CD8-positive, alpha-beta memory T cell (primary cell): ENCODE results near the gene GBA3. TPM values are rescaled to one million over a fixed set of nuclear protein-coding genes. Genes with fewer than 3 reads are reported as not detected.
A peak's percentile ranks its signal among the peaks of the same experiment; 100 is the strongest.

Source experiments
- CTCF ChIA-PET: fragments of 350-600 bp; sonication (Branson Sonifier 250); formaldehyde crosslinking; loops from one replicate; lab custom pipeline; 2021; ENCODE audit warnings: antibody characterized with exemption; lab: Charles Lee
- POLR2A ChIA-PET: fragments of 350-600 bp; sonication (Branson Sonifier 250); formaldehyde crosslinking; loops from one replicate; lab custom pipeline; 2021; ENCODE audit warnings: antibody characterized with exemption; lab: Charles Lee
- DNase-seq, 5 donors: peaks; one replicate each; pipeline versions ENCODE4 v3.0.0 to v3.0.0-alpha.2; 2020 to 2022; ENCODE audit warnings: mixed read lengths in 1 of 5
- H3K27ac ChIP-seq: one replicate; pipeline ENCODE4 v1.7.0; 2013; ENCODE audit warnings: low read depth, mild to moderate bottlenecking, low read length, moderate library complexity
- H3K27me3 ChIP-seq: 2 replicates; pipeline ENCODE4 v1.7.0; 2013; ENCODE audit warnings: low read length, mild to moderate bottlenecking; ENCODE audit not compliant: insufficient read depth, poor library complexity, severe bottlenecking
- H3K36me3 ChIP-seq: 2 replicates; pipeline ENCODE4 v1.7.0; 2013; ENCODE audit warnings: mild to moderate bottlenecking, low read length, moderate library complexity; ENCODE audit not compliant: insufficient read depth
- H3K4me1 ChIP-seq: 2 replicates; pipeline ENCODE4 v1.7.0; 2013; ENCODE audit warnings: mild to moderate bottlenecking, low read length, moderate library complexity; ENCODE audit not compliant: insufficient read depth
- H3K4me3 ChIP-seq: 2 replicates; pipeline ENCODE4 v1.7.0; 2013; ENCODE audit warnings: mild to moderate bottlenecking, low read length
- H3K9me3 ChIP-seq: 2 replicates; pipeline ENCODE4 v1.7.0; 2013; ENCODE audit warnings: mild to moderate bottlenecking, low read length
- H3K27ac Mint-ChIP-seq, 8 donors: one replicate each; pipeline ENCODE4 v1.8.0; 2020 to 2021; ENCODE audit warnings: mixed read lengths in 8 of 8, mild to moderate bottlenecking in 6 of 8, inconsistent platforms in 3 of 8, moderate library complexity in 3 of 8
- H3K27me3 Mint-ChIP-seq, 2 donors: one replicate each; pipeline ENCODE4 v1.8.0; 2020 to 2021; ENCODE audit warnings: mixed read lengths in 2 of 2, mild to moderate bottlenecking in 1 of 2, moderate library complexity in 1 of 2
- H3K36me3 Mint-ChIP-seq, 3 donors: one replicate each; pipeline ENCODE4 v1.8.0; 2020 to 2021; ENCODE audit warnings: mixed read lengths in 3 of 3, inconsistent platforms in 1 of 3, mild to moderate bottlenecking in 1 of 3
- H3K4me1 Mint-ChIP-seq, 3 donors: one replicate each; pipeline ENCODE4 v1.8.0; 2020 to 2021; ENCODE audit warnings: mixed read lengths in 3 of 3, inconsistent platforms in 1 of 3, mild to moderate bottlenecking in 1 of 3
- H3K4me3 Mint-ChIP-seq, 7 donors: one replicate each; pipeline ENCODE4 v1.8.0; 2020 to 2021; ENCODE audit warnings: mixed read lengths in 7 of 7, mild to moderate bottlenecking in 6 of 7, moderate library complexity in 4 of 7, inconsistent platforms in 2 of 7
- H3K9me3 Mint-ChIP-seq, 5 donors: one replicate each; pipeline ENCODE4 v1.8.0; 2020 to 2022; ENCODE audit warnings: mixed read lengths in 5 of 5, mild to moderate bottlenecking in 3 of 5, moderate library complexity in 2 of 5, inconsistent platforms in 1 of 5
- polyA plus RNA-seq: library from polyadenylated mRNA; unstranded; fragments of 300-500 nt; fragmentation: Illumina TruSeq; gene quantifications from one replicate; pipeline ENCODE4 v1.2.3, GENCODE V29; 2021
- total RNA-seq, 2 experiments: library from RNA; stranded (reverse); gene quantifications; one replicate each; pipeline ENCODE4 v1.2.3, GENCODE V29; 2021

The GBA3 gene
- total and polyA plus RNA-seq, 3 experiments from 2014 or later = not detected

DNA sequence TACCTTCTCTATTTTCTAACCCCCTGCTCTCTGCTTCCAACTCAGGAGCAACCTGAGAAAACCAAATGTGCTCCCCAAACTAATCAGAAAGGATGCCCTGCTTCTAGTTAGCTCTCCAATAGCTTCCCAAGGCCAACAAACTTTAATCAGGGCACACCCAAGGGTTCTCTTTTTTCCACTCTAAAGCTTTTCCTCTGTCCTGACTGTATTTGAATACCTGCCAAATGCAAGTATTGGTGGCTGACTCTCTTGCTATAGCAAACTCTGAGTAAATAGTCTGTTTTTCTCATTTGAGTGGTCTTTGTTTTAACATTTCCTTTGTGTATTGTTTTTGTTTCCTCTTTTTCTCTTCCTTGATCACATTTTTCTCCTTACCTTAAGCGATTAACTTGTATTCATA, 52.5 kb downstream of the GBA3 start:
- no peak for DNase-seq
- no peaks in the 10 kb centered on the region for H3K9me3 ChIP-seq
- Mint-ChIP-seq H3K27ac (no peak overlapping the region), H3K4me3 (no peak overlapping the region), H3K36me3 (no peaks in the 10 kb centered on the region), H3K4me1 (no peaks in the 10 kb centered on the region), H3K9me3 (peaks cover 3 to 19% (median 12%) of the 10 kb centered on the region in 5 donors), H3K27me3 (no peaks in the 10 kb centered on the region)
- H3K27ac ChIP-seq = no peak overlapping the region
- H3K27me3 ChIP-seq = no peaks in the 10 kb centered on the region
- ChIA-PET CTCF (no interaction called here), POLR2A (no interaction called here)
- no peaks in the 10 kb centered on the region for H3K4me1 ChIP-seq
- H3K4me3 ChIP-seq = no peak overlapping the region
- no peaks in the 10 kb centered on the region for H3K36me3 ChIP-seq

DNA sequence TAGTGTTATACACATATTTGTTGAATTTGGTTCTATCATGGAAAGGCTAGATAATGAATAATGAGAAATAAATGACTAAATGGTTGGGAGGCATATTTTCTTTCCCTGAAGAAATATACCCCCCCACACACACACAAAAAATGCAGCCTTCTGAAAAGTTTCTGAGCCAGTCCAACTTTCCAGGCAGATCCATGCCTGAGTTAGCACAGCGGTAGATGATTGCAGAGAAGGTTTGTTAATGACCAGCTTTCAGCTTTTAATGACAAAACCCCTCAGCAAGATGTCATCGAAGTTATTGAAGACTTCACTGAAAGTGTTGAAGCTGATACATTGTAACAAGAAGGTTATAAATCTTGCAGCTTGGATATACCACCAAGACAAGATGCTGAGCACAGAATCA, 61.4 kb downstream of the GBA3 start:
- Mint-ChIP-seq H3K36me3 (no peaks in the 10 kb centered on the region), H3K27ac (no peak overlapping the region), H3K9me3 (peaks cover 1 to 12% (median 3%) of the 10 kb centered on the region in 5 donors), H3K4me3 (no peak overlapping the region), H3K27me3 (no peaks in the 10 kb centered on the region), H3K4me1 (no peaks in the 10 kb centered on the region)
- no peak overlapping the region for H3K4me3 ChIP-seq
- DNase-seq = no peak
- no peak overlapping the region for H3K27ac ChIP-seq
- no peaks in the 10 kb centered on the region for H3K9me3 ChIP-seq
- CTCF ChIA-PET = no interaction called here
- no peaks in the 10 kb centered on the region for H3K36me3 ChIP-seq
- POLR2A ChIA-PET = no interaction called here
- no peaks in the 10 kb centered on the region for H3K4me1 ChIP-seq
- no peaks in the 10 kb centered on the region for H3K27me3 ChIP-seq

DNA sequence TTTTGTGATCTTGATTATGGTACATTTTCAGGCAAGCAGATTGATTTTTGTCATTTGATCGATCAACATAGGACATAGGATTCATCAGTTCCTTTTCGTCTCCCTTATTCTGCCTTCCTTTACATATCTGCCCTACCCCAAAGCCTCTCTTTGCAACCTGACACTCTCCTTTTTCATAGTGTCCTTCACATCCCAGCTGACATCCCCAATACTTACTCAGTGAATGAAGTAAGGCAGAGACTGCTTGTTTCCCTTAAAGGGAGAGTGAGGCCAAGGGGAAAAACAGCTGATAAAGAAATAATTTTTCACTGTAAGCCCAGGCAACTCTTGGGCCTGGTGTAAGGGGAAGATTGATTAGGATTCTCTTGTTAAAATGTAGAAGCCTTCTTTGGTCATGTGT, 69.8 kb downstream of the GBA3 start:
- H3K27ac ChIP-seq = no peak overlapping the region
- Mint-ChIP-seq H3K36me3 (no peaks in the 10 kb centered on the region), H3K27me3 (no peaks in the 10 kb centered on the region), H3K4me1 (no peaks in the 10 kb centered on the region), H3K4me3 (no peak overlapping the region), H3K9me3 (peaks cover 3 to 20% (median 8%) of the 10 kb centered on the region in 5 donors), H3K27ac (peak overlapping the region in 1 of 8 donors; percentile 51)
- no peaks in the 10 kb centered on the region for H3K27me3 ChIP-seq
- H3K36me3 ChIP-seq = no peaks in the 10 kb centered on the region
- no peaks in the 10 kb centered on the region for H3K4me1 ChIP-seq
- no peak for DNase-seq
- ChIA-PET CTCF (no interaction called here), POLR2A (no interaction called here)
- H3K9me3 ChIP-seq = no peaks in the 10 kb centered on the region
- H3K4me3 ChIP-seq = no peak overlapping the region

- H3K27me3 Mint-ChIP-seq = no peaks in the 10 kb centered on the region
- Histone ChIP-seq H3K27ac (no peak overlapping the region), H3K4me3 (no peak overlapping the region), H3K36me3 (no peaks in the 10 kb centered on the region), H3K9me3 (no peaks in the 10 kb centered on the region), H3K27me3 (no peaks in the 10 kb centered on the region), H3K4me1 (no peaks in the 10 kb centered on the region)
- H3K27ac Mint-ChIP-seq = peak overlapping the region in 1 of 8 donors; percentile 36
- POLR2A ChIA-PET = no interaction called here
- DNase-seq = no peak
- H3K4me1 Mint-ChIP-seq = no peaks in the 10 kb centered on the region
- peak overlapping the region in 1 of 7 donors; percentile 56 for H3K4me3 Mint-ChIP-seq
- H3K36me3 Mint-ChIP-seq = no peaks in the 10 kb centered on the region
- CTCF ChIA-PET = no interaction called here
- H3K9me3 Mint-ChIP-seq = peaks cover 2 to 20% (median 3%) of the 10 kb centered on the region in 5 donors
These were observed 71.4 kb downstream of the GBA3 start for GRCh38 chr4:22764183-22764582.

GRCh38 chr4:22766068-22766467, 73.3 kb downstream of the GBA3 start:
- no peak for DNase-seq
- Mint-ChIP-seq H3K27ac (no peak overlapping the region), H3K4me3 (no peak overlapping the region), H3K4me1 (no peaks in the 10 kb centered on the region), H3K9me3 (peaks cover 2 to 36% (median 6%) of the 10 kb centered on the region in 5 donors), H3K27me3 (no peaks in the 10 kb centered on the region), H3K36me3 (no peaks in the 10 kb centered on the region)
- Histone ChIP-seq H3K9me3 (no peaks in the 10 kb centered on the region), H3K4me3 (no peak overlapping the region), H3K36me3 (no peaks in the 10 kb centered on the region), H3K27ac (no peak overlapping the region), H3K27me3 (no peaks in the 10 kb centered on the region), H3K4me1 (no peaks in the 10 kb centered on the region)
- POLR2A ChIA-PET = no interaction called here
- CTCF ChIA-PET = no interaction called here

DNA sequence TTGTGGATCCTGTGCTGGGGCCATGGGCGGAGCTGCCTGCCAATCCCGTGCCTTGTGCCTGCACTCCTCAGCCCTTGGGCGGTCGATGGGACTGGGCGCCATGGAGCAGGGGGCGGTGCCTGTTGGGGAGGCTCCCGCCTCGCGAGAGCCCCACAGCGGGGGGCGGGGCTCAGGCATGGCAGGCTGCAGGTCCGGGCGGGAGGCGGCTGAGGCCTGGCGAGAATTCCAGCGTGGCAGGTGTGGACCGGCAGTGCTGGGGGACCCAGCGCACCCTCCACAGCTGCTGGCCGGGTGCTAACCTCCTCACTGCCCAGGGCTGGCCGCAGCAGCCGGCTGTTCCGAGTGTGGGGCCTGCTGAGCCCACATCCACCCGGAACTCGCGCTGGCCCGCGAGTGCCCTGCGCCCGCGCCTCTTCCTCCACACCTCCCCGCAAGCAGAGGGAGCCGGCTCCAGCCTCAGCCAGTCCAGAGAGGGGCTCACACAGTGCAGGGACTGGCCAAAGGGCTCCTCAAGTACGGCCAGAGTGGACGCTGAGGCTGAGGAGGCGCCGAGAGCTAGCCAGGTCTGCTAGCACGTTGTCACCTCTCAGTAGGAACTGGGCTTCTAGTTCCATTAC, 85.9 kb downstream of the GBA3 start:
- ChIA-PET CTCF (no interaction called here), POLR2A (no interaction called here)
- no peaks in the 10 kb centered on the region for H3K4me1 Mint-ChIP-seq
- H3K27me3 Mint-ChIP-seq = no peaks in the 10 kb centered on the region
- H3K27ac ChIP-seq = no peak overlapping the region
- no peak overlapping the region for H3K4me3 ChIP-seq
- no peaks in the 10 kb centered on the region for H3K36me3 Mint-ChIP-seq
- H3K27ac Mint-ChIP-seq = no peak overlapping the region
- no peak for DNase-seq
- no peaks in the 10 kb centered on the region for H3K36me3 ChIP-seq
- H3K9me3 ChIP-seq = no peaks in the 10 kb centered on the region
- peaks cover 7 to 25% (median 16%) of the 10 kb centered on the region in 5 donors for H3K9me3 Mint-ChIP-seq
- no peak overlapping the region for H3K4me3 Mint-ChIP-seq
- no peaks in the 10 kb centered on the region for H3K27me3 ChIP-seq
- no peaks in the 10 kb centered on the region for H3K4me1 ChIP-seq

DNA sequence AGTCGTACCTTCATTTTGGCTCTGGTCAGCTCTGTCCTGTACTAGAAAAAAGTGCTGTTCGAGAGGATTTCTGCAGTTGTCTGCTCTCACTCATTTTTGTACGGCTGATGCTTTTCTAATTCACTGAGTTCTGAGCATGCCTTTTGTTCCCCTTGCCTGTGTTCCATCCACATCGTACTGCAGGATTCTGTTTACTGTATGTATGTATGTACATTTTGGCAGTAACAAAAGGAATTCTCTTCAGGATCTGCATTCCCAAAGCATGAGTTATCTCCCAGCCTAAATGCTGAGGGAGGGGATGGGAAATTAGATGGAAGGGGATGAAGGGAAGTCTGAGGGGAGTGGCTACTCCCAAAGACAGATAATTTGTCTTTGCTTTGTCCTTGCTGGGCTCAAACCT, 87.6 kb downstream of the GBA3 start:
- no peaks in the 10 kb centered on the region for H3K27me3 Mint-ChIP-seq
- H3K9me3 ChIP-seq = no peaks in the 10 kb centered on the region
- H3K9me3 Mint-ChIP-seq = peaks cover 7 to 28% (median 16%) of the 10 kb centered on the region in 5 donors
- H3K27ac Mint-ChIP-seq = no peak overlapping the region
- H3K27ac ChIP-seq = no peak overlapping the region
- H3K4me1 ChIP-seq = no peaks in the 10 kb centered on the region
- no peaks in the 10 kb centered on the region for H3K27me3 ChIP-seq
- ChIA-PET CTCF (no interaction called here), POLR2A (no interaction called here)
- H3K36me3 ChIP-seq = no peaks in the 10 kb centered on the region
- no peak overlapping the region for H3K4me3 Mint-ChIP-seq
- H3K4me3 ChIP-seq = no peak overlapping the region
- no peaks in the 10 kb centered on the region for H3K36me3 Mint-ChIP-seq
- H3K4me1 Mint-ChIP-seq = no peaks in the 10 kb centered on the region
- DNase-seq = no peak

DNA sequence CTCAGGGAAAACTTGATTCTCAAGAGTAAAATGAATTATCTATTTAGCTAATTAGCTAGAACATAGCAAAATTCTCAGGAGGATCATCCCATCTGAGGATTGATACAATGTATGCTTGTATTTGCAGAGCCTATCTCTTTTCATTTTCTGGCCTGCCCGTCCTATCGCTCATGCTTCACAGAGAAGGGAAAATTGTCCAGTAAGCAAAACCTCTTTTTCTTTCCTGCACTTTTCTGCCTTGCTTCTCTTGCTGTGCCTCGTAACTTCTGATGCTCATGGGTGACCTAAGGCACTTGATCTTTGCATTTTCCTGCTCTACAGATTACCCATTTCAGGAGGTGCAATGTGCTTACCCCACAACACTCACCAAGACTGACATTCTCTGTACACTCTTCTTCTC, 88.1 kb downstream of the GBA3 start:
- Mint-ChIP-seq H3K36me3 (no peaks in the 10 kb centered on the region), H3K4me1 (no peaks in the 10 kb centered on the region), H3K27ac (no peak overlapping the region), H3K9me3 (peaks cover 5 to 23% (median 11%) of the 10 kb centered on the region in 5 donors), H3K27me3 (no peaks in the 10 kb centered on the region), H3K4me3 (no peak overlapping the region)
- no peak for DNase-seq
- Histone ChIP-seq H3K4me1 (no peaks in the 10 kb centered on the region), H3K36me3 (no peaks in the 10 kb centered on the region), H3K9me3 (no peaks in the 10 kb centered on the region), H3K27ac (no peak overlapping the region), H3K27me3 (no peaks in the 10 kb centered on the region), H3K4me3 (no peak overlapping the region)
- CTCF ChIA-PET = no interaction called here
- POLR2A ChIA-PET = no interaction called here
